Thyroid gland (tissue), 4 donors: ENCODE data around the gene GREB1. TPM values are rescaled to one million over a fixed set of nuclear protein-coding genes. Genes with fewer than 3 reads are reported as not detected.
"Not testable (repeated sequence)": the region's sequence is repeated elsewhere in the genome, so short reads cannot be mapped to it uniquely, and the experiment has no call there.

Experiments used
- DNase-seq, 2 donors: peaks; one replicate each; pipeline ENCODE4 v3.0.0-alpha.2; 2019
- H3K27ac ChIP-seq, 3 donors: fragments of 200-600 bp; sonication (generic); 1 replicate in 2 of 3; 2 replicates in 1 of 3; pipeline ENCODE4 v1.5.1; 2016 to 2019; ENCODE audit warnings: mild to moderate bottlenecking in 1 of 3, moderate library complexity in 1 of 3
- H3K27me3 ChIP-seq: fragments of 200-600 bp; sonication (generic); one replicate; pipeline ENCODE4 v1.5.1; 2019
- H3K36me3 ChIP-seq, 2 donors: fragments of 200-600 bp; sonication (generic); one replicate each; pipeline ENCODE4 v1.5.1; 2016 to 2019
- H3K4me1 ChIP-seq, 2 donors: fragments of 200-600 bp; sonication (generic); one replicate each; pipeline ENCODE4 v1.5.1; 2017 to 2019
- H3K4me3 ChIP-seq, 3 donors: fragments of 200-600 bp; sonication (generic); replicated peaks in 1 of 3; 1 replicate in 2 of 3; 2 replicates in 1 of 3; pipeline ENCODE4 v1.5.1; 2016; ENCODE audit warnings: mild to moderate bottlenecking in 1 of 3
- H3K9me3 ChIP-seq: fragments of 200-600 bp; sonication (generic); one replicate; pipeline ENCODE4 v1.5.1; 2017
- POLR2A ChIP-seq, 2 donors: fragments of 450-650 bp; IDR thresholded peaks; one replicate each; pipeline ENCODE4 v1.6.1; 2017; ENCODE audit warnings: antibody characterized with exemption in 2 of 2, mild to moderate bottlenecking in 2 of 2, moderate library complexity in 1 of 2
- WGBS, 2 donors: methylation state at CpG; one replicate each; pipeline ENCODE4 v1.1.5; 2017; 5-methylcytosine and 5-hydroxymethylcytosine counted together
- intact Hi-C: fragments of 100-400 bp; cut with DNase I; formaldehyde crosslinking; loops from one replicate; pipeline ENCODE4 v1.15.1; 2023
- total RNA-seq, 4 donors: library from RNA; depleted of rRNA; stranded (reverse); fragments of >200 nt; gene quantifications; one replicate each; pipeline ENCODE4 v1.2.3, GENCODE V29; 2016
- TF ChIP-seq, protein P1 (sequence below), 6 experiments: fragments of 200-600 bp in 3 of 6; fragments of 450-650 bp in 3 of 6; sonication (generic) in 3 of 6; IDR thresholded peaks; one replicate each; pipeline ENCODE4 v1.5.1; 2016 to 2019; ENCODE audit warnings: antibody characterized with exemption in 6 of 6, mild to moderate bottlenecking in 2 of 6, inconsistent platforms in 1 of 6, moderate library complexity in 1 of 6

GREB1 gene
- total RNA-seq, 4 donors from 2014 or later = 0.94 to 4.2 (median 2.0) TPM

DNA sequence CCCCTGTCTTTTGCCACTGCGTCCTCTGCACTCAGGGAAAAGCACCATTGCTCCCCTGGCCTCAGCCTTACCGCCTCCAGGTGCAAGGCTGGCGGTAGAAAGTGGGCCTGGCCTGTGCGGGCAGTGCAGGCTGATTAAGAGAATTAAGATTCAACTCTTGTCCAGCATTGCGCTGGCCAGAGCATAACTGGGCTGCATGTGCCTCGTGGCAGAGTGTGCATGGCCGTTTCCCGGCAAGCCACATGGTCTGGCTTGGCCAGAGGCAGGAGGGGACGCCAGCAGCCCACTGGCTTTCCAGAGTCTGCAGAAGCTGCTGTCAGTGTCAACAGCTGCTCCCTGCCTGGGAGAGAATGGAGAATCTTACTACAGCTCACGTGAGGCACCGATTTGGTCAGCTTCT lies 123.8 kb downstream of the GREB1 start:
- TF ChIP-seq POLR2A (IDR thresholded peaks at IDR 0.05) = no peak
- TF ChIP-seq, protein P1, sequence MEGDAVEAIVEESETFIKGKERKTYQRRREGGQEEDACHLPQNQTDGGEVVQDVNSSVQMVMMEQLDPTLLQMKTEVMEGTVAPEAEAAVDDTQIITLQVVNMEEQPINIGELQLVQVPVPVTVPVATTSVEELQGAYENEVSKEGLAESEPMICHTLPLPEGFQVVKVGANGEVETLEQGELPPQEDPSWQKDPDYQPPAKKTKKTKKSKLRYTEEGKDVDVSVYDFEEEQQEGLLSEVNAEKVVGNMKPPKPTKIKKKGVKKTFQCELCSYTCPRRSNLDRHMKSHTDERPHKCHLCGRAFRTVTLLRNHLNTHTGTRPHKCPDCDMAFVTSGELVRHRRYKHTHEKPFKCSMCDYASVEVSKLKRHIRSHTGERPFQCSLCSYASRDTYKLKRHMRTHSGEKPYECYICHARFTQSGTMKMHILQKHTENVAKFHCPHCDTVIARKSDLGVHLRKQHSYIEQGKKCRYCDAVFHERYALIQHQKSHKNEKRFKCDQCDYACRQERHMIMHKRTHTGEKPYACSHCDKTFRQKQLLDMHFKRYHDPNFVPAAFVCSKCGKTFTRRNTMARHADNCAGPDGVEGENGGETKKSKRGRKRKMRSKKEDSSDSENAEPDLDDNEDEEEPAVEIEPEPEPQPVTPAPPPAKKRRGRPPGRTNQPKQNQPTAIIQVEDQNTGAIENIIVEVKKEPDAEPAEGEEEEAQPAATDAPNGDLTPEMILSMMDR (IDR thresholded peaks at IDR 0.05) = no peak
- intact Hi-C loops = no loop called here
- Histone ChIP-seq H3K9me3 (no peaks in the 10 kb centered on the region), H3K27me3 (no peaks in the 10 kb centered on the region), H3K36me3 (no peaks in the 10 kb centered on the region), H3K4me3 (no peak overlapping the region), H3K4me1 (no peaks in the 10 kb centered on the region), H3K27ac (no peak overlapping the region)
- WGBS, 2 donors = 85 to 91% methylated on average over 10 of the region's 11 CpGs
- DNase-seq = no peak

DNA sequence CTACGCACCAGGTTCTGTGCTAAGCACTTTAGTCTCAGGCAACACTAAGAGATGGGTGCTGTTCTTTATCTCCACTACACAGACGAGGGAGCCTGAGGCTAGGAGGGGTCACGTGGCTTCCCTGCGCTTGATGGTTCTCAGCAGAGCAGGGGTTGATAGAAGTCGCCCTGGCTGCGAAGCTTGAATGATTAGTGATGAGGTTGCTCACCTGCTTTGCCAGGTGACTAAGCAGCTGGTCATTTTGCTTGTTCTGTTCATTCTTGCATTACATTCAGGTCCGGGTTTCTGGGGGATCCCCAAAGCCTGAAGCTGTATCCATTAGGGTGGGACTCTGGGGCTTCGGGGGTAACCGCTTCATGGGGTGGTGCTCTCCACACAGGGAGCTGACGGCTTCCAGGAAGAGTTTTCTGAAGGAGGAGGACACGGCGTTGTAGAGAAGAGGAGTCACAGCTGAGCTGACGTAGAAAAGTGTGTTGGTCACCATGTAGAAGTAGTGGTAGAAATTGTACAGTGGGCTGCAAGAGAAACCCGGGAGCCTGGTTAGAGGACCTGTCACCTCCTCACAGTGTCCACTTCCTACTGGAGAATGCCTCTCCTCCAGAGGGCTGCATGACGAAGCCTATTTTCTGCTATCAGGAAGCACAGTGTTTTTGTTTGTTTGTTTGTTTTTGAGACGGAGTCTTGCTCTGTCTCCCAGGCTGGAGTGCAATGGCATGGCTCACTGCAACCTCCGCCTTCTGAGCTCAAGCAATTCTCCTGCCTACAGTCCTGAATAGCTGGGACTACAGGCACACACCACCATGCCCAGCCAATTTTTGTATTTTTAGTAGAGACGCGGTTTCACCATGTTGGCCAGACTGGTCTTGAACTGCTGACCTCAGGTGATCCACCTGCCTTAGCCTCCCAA lies 124.6 kb downstream of the GREB1 start:
- no peaks in the 10 kb centered on the region for H3K27me3 ChIP-seq
- H3K4me3 ChIP-seq = no peak overlapping the region
- no peak overlapping the region for H3K27ac ChIP-seq
- DNase-seq = no peak
- H3K4me1 ChIP-seq = no peaks in the 10 kb centered on the region
- intact Hi-C loops = no loop called here
- TF ChIP-seq, protein P1 (IDR thresholded peaks at IDR 0.05) = no peak
- TF ChIP-seq POLR2A (IDR thresholded peaks at IDR 0.05) = no peak
- no peaks in the 10 kb centered on the region for H3K9me3 ChIP-seq
- H3K36me3 ChIP-seq = no peaks in the 10 kb centered on the region
- WGBS, 2 donors = 79 to 80% methylated on average over 19 of the region's 19 CpGs

DNA sequence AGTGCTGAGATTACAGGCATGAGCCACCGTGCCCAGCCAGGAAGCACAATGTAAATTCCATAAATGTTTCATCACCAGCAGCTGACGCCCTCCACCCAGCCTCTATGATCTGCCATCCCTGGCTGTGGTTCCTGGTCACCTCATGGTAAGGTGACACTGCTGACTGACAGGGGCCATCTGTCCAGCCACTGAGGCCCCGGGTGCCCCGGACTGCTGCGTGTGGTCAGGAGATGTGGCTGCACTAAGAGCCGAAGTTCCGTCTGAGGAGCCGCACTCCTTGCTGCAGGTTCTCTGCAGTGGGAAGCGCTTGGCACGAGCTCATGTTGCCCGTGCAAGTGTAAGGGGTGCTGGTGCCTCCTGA lies 125.2 kb downstream of the GREB1 start:
- intact Hi-C loops = no loop called here
- H3K4me1 ChIP-seq = no peaks in the 10 kb centered on the region
- H3K4me3 ChIP-seq = no peak overlapping the region
- no peak for DNase-seq
- H3K27me3 ChIP-seq = no peaks in the 10 kb centered on the region
- H3K9me3 ChIP-seq = no peaks in the 10 kb centered on the region
- H3K27ac ChIP-seq = no peak overlapping the region
- WGBS, 2 donors = 17 to 86% methylated on average over 1 to 11 of the region's 11 CpGs
- TF ChIP-seq, protein P1 (IDR thresholded peaks at IDR 0.05) = no peak
- no peak for TF ChIP-seq POLR2A (IDR thresholded peaks at IDR 0.05)
- no peaks in the 10 kb centered on the region for H3K36me3 ChIP-seq

GRCh38 chr2:11659851-11660250 lies 126.0 kb downstream of the GREB1 start:
- DNase-seq = no peak
- 87 to 95% methylated on average over 9 to 10 of the region's 10 CpGs for WGBS, 2 donors
- intact Hi-C loops = no loop called here
- Histone ChIP-seq H3K27me3 (no peaks in the 10 kb centered on the region), H3K27ac (no peak overlapping the region), H3K9me3 (no peaks in the 10 kb centered on the region), H3K4me1 (no peaks in the 10 kb centered on the region), H3K36me3 (no peaks in the 10 kb centered on the region), H3K4me3 (no peak overlapping the region)
- TF ChIP-seq, protein P1 (IDR thresholded peaks at IDR 0.05) = no peak
- TF ChIP-seq POLR2A (IDR thresholded peaks at IDR 0.05) = no peak

- DNase-seq, intact Hi-C loops: not testable (repeated sequence)
- 88 to 96% methylated on average over 2 of the region's 2 CpGs for WGBS, 2 donors
Measured at GRCh38 chr2:11660396-11660795, 126.6 kb downstream of the GREB1 start.

More at GRCh38 chr2:11660396-11660795, 126.6 kb downstream of the GREB1 start:
- H3K27ac ChIP-seq, H3K4me1 ChIP-seq, H3K4me3 ChIP-seq, H3K27me3 ChIP-seq, H3K9me3 ChIP-seq, H3K36me3 ChIP-seq: not testable (repeated sequence)
